GM19395 (cell line): Measurements from ENCODE around the gene CXCL8.

Source experiments
- ATAC-seq: cut with Tn5 transposase; IDR thresholded peaks from one replicate; pipeline ENCODE4 v1.9.1; 2021; ENCODE audit warnings: mild to moderate bottlenecking, moderate library complexity; ENCODE audit not compliant: unreplicated experiment

Gene CXCL8

GRCh38 chr4:73718375-73719373 is 21.7 kb upstream of the CXCL8 start:
- ATAC-seq: peak; percentile 94

- no peak for ATAC-seq
Measured at GRCh38 chr4:73721435-73721834, 18.9 kb upstream of the CXCL8 start.

GRCh38 chr4:73721909-73722308 is 18.5 kb upstream of the CXCL8 start:
- no peak for ATAC-seq

GRCh38 chr4:73723023-73723422 is 17.3 kb upstream of the CXCL8 start:
- ATAC-seq: no peak

- ATAC-seq: no peak
Measured at GRCh38 chr4:73723928-73724327, 16.4 kb upstream of the CXCL8 start.

- no peak for ATAC-seq
Measured at GRCh38 chr4:73725510-73725909, 14.9 kb upstream of the CXCL8 start.

GRCh38 chr4:73725985-73726384 is 14.4 kb upstream of the CXCL8 start:
- no peak for ATAC-seq

GRCh38 chr4:73727685-73728084 is 12.7 kb upstream of the CXCL8 start:
- ATAC-seq: no peak

- ATAC-seq: no peak
Measured at GRCh38 chr4:73728091-73728741, 12.2 kb upstream of the CXCL8 start.

- peak; percentile 66 for ATAC-seq
Measured at GRCh38 chr4:73729534-73730165, 10.7 kb upstream of the CXCL8 start.

- no peak for ATAC-seq
Measured at GRCh38 chr4:73730292-73730691, 10.1 kb upstream of the CXCL8 start.

- no peak for ATAC-seq
Measured at GRCh38 chr4:73730867-73731266, 9.5 kb upstream of the CXCL8 start.

- ATAC-seq: no peak
Measured at GRCh38 chr4:73731968-73732610, 8.3 kb upstream of the CXCL8 start.

- ATAC-seq: no peak
Measured at GRCh38 chr4:73732759-73733431, 7.5 kb upstream of the CXCL8 start.

GRCh38 chr4:73734530-73735001 is 5.8 kb upstream of the CXCL8 start:
- ATAC-seq: no peak

GRCh38 chr4:73735231-73735630 is 5.1 kb upstream of the CXCL8 start:
- peak; percentile 87 for ATAC-seq

GRCh38 chr4:73741031-73741749 is 821 bp downstream of the CXCL8 start:
- ATAC-seq: no peak

GRCh38 chr4:73741750-73742489 is 1.6 kb downstream of the CXCL8 start:
- no peak for ATAC-seq
